ENCODE results near the gene GPR3. TPM values are rescaled to one million over a fixed set of nuclear protein-coding genes. Genes with fewer than 3 reads are reported as not detected.

The GPR3 gene
- total and polyA plus RNA-seq, 2 of the 8 experiments (the other 6 are each of a cell fraction or from before 2014, with no cell fraction given) = 9.9 to 26.5 TPM

- peak in 2 of 3 experiments; percentile 14 to 34; a peak in 2 of 4 replicates for TF ChIP-seq CTCF (IDR thresholded peaks at IDR 0.05; ENCODE audit: control extremely low read depth in 1 of 3, insufficient read depth in 1 of 3, low read depth in 1 of 3, low read length in 3 of 3)
- 0 out of 2 replicates have a peak, but pooled peaks have one; percentile 22 for TF ChIP-seq TAF1 (IDR thresholded peaks at IDR 0.05; ENCODE audit: low read depth, low read length)
These were observed 585 bp downstream of the GPR3 start (continued) for GRCh38 chr1:27392778-27393635.

All from H1 (cell line).